ENCODE data around the gene TMEM131L. TPM values are rescaled to one million over a fixed set of nuclear protein-coding genes. Genes with fewer than 3 reads are reported as not detected.

Gene TMEM131L
- total RNA-seq, 1 donor = 143 TPM

DNA sequence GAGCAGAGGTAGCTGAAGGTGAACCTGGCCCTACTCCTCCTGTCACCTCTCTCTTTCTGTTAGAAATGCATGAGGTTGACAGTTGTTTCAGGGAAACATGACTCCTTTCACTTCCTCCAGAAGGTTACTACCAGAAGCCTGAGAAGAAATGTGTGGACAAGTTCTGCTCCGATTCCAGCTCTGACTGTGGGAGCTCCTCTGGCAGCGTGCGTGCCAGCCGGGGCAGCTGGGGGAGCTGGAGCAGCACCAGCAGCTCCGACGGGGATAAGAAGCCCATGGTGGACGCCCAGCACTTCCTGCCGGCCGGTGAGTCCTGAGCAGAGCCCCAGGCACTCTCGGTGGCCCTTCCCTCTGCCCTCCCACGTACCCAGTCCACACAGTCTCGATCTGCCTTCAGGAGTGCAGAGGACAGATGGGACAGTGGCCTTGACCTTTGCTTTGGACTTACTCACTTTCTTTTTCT, 156.6 kb downstream of the TMEM131L start:
- H3K4me3 ChIP-seq (ENCODE audit: low read length) = no peak overlapping the region
- H3K9me3 ChIP-seq (ENCODE audit: low read depth, low read length) = no peaks in the 10 kb centered on the region
- H3K27me3 ChIP-seq (ENCODE audit: insufficient read depth, low read length) = no peaks in the 10 kb centered on the region
- H3K4me1 ChIP-seq (ENCODE audit: insufficient read depth, low read length) = peaks cover 11% of the 10 kb centered on the region

DNA sequence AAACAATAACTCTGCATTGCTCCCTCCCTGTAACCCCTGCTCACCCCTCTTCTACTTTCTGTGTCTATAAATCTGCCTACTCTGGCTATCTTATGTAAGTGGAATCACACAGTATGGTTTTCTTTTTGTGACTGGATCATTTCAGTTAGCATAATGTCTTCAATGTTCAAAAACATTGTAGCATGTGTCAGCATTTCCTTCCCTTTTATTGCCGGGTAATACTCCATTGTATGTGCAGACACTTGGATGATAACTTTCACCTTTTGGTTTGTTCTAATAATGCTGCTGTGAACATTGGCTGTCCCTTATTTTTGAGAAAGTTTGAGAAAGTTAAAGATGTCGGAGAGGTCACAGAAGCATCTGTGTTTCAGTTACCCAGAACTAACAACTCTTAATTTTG, 157.3 kb downstream of the TMEM131L start:
- no peak overlapping the region for H3K4me3 ChIP-seq (ENCODE audit: low read length)
- H3K4me1 ChIP-seq (ENCODE audit: insufficient read depth, low read length) = peaks cover 11% of the 10 kb centered on the region
- no peaks in the 10 kb centered on the region for H3K9me3 ChIP-seq (ENCODE audit: low read depth, low read length)
- H3K27me3 ChIP-seq (ENCODE audit: insufficient read depth, low read length) = no peaks in the 10 kb centered on the region

DNA sequence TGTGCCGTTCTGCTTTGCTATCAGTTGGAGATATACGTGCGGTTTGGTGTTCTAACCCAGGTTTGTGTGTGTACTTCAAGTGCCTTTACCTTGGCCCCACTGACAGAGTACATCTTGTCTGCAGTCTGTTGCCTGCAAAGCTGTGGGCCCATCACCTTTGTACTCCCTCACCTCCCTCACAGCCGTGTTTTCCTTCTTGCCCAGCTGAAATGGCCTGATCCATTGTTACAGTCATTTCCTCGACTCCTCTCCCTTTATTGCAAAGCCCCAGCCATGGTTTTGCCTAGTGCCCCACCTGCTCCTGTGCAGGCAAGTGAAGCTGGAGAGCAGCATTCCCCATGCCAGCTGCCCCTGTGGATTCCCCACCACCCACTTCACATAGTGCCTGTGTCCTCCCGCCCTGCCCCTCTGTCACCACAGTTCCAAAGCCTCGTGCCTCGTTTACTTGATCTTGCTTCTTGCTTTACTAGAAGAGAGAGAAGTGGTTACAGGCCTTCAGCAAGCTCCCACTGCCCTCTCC, 162.7 kb downstream of the TMEM131L start:
- no peaks in the 10 kb centered on the region for H3K27me3 ChIP-seq (ENCODE audit: insufficient read depth, low read length)
- no peaks in the 10 kb centered on the region for H3K4me1 ChIP-seq (ENCODE audit: insufficient read depth, low read length)
- no peak overlapping the region for H3K4me3 ChIP-seq (ENCODE audit: low read length)
- H3K9me3 ChIP-seq (ENCODE audit: low read depth, low read length) = no peaks in the 10 kb centered on the region

DNA sequence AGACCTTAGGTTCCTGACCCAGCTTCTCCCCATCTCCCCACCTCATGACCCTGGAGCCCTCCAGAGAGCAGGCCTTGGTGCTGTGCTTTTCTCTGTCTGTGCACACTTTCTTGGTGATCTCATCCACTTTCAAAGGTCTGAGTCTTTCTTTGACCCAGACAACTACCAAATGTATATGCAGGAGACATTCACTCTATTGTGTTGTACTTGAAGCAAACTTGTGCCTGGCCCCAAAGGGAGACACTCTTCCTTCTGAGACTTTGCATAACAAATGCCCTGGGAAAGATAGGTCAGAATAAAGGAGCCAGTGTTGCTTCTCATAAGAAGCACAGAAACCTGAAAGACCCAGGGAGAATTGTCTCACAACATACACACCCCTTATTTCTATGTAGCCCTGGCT, 163.6 kb downstream of the TMEM131L start:
- Histone ChIP-seq H3K27me3 (ENCODE audit: insufficient read depth, low read length) (no peaks in the 10 kb centered on the region), H3K4me1 (ENCODE audit: insufficient read depth, low read length) (peaks cover 4% of the 10 kb centered on the region), H3K4me3 (ENCODE audit: low read length) (no peak overlapping the region), H3K9me3 (ENCODE audit: low read depth, low read length) (no peaks in the 10 kb centered on the region)

DNA sequence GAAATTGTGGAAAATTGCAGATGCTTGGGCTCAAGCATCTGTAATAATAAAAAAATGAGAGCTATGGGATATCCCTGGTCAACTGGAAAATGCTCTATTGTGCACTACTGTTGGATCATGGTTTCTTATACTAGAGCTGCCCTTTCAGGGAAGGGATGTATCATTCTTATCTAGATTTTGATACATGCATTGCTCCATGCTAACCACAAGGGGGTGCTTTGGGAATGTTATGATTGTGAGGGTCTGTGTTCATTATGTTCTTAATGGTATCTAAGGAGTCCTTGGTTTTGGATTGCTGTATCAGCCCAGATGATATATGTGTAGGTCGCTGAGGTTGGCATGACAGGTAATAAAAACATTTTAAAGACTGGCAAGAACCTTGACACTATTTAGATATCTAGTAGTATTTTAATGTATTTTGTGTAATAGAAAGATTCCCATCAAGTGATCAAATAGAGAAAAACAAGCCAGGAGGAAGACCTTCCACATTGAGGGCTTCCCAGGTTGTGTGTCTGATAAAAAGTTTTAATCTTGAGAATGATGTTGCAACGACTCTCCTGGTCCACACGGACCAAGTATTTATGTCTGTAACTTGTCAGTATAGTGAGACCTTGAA, 168.7 kb downstream of the TMEM131L start:
- H3K27me3 ChIP-seq (ENCODE audit: insufficient read depth, low read length) = no peaks in the 10 kb centered on the region
- H3K4me1 ChIP-seq (ENCODE audit: insufficient read depth, low read length) = peaks cover 19% of the 10 kb centered on the region
- no peak overlapping the region for H3K4me3 ChIP-seq (ENCODE audit: low read length)
- H3K9me3 ChIP-seq (ENCODE audit: low read depth, low read length) = no peaks in the 10 kb centered on the region

DNA sequence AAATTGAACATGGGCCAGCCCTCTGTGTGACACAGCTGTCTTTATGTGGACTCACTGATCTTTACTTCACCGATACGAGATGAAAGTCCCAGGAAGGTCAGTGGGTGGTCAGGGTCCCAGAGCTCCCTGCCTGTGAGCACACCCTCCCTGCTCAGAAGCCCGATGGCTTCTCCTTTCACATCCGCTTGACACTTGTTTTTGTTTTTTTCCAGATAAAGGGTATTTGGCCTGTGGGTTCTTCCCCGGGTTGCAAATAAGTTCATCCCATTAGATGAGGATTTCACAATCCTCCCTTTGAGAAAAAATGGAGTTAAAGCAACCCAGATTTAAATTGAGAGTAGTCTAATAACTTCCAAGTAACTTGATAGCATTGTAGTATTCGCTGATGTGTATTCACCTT, 169.7 kb downstream of the TMEM131L start:
- H3K9me3 ChIP-seq (ENCODE audit: low read depth, low read length) = no peaks in the 10 kb centered on the region
- H3K4me1 ChIP-seq (ENCODE audit: insufficient read depth, low read length) = peaks cover 19% of the 10 kb centered on the region
- no peaks in the 10 kb centered on the region for H3K27me3 ChIP-seq (ENCODE audit: insufficient read depth, low read length)
- H3K4me3 ChIP-seq (ENCODE audit: low read length) = no peak overlapping the region

DNA sequence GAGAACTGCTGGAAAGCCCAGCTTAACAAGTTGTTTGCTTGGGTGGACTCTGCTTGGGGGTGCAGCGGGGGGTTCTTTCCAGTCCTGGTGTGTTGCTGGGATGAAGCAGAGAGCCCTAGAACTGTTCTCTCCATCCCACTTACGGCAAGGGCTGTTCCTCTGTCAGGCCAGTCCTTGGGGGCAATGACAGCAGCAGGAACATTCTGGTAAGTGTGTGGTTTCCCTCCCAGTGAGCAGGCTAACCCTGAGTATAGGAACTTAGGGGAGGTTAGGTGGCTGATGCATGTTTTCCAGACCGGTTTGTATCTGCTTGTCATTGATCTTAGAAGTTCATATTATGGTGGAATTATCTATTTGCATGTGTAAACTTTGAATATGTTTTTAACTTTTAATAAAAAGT, 171.0 kb downstream of the TMEM131L start:
- H3K4me3 ChIP-seq (ENCODE audit: low read length) = no peak overlapping the region
- no peaks in the 10 kb centered on the region for H3K9me3 ChIP-seq (ENCODE audit: low read depth, low read length)
- no peaks in the 10 kb centered on the region for H3K27me3 ChIP-seq (ENCODE audit: insufficient read depth, low read length)
- H3K4me1 ChIP-seq (ENCODE audit: insufficient read depth, low read length) = peaks cover 19% of the 10 kb centered on the region

DNA sequence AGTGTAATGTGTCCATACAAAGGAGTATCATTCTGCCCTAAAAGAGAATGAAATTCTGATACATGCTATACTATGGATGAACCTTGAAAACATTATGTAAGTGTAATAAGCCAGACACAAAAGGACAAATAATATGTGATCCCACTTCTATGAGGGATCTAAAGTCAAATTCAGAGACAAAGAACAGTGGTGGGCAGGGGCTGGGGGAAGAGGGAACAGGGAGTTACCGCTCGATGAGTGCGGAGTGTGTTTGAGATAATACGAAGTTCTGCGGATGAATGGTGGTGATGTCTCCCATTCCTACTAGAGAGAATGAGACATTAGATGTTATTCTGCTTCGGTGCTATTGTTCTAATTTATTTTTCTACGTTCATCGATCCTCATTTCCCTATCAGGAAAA, 171.9 kb downstream of the TMEM131L start:
- Histone ChIP-seq H3K4me3 (ENCODE audit: low read length) (no peak overlapping the region), H3K9me3 (ENCODE audit: low read depth, low read length) (no peaks in the 10 kb centered on the region), H3K4me1 (ENCODE audit: insufficient read depth, low read length) (peaks cover 23% of the 10 kb centered on the region), H3K27me3 (ENCODE audit: insufficient read depth, low read length) (no peaks in the 10 kb centered on the region)

DNA sequence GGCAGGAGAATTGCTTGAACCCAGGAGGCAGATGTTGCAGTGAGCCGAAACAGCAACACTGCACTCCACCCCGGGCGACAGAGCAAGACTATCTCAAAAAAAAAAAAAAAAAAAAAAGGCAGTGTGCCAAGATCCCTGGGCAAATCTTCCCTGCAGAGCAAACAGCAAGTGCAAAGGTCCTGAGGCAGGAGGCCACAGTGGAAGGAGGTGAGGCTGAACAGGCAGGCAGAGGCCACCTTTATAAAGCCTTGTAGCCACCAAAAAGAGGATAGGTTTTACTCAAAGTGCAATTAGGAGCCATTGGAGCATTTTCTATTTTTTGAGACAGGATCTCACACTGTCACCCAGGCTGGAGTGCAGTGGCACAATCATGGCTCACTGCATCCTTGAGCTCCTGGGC, 172.8 kb downstream of the TMEM131L start:
- no peak overlapping the region for H3K4me3 ChIP-seq (ENCODE audit: low read length)
- no peaks in the 10 kb centered on the region for H3K9me3 ChIP-seq (ENCODE audit: low read depth, low read length)
- H3K4me1 ChIP-seq (ENCODE audit: insufficient read depth, low read length) = peaks cover 30% of the 10 kb centered on the region
- H3K27me3 ChIP-seq (ENCODE audit: insufficient read depth, low read length) = no peaks in the 10 kb centered on the region

DNA sequence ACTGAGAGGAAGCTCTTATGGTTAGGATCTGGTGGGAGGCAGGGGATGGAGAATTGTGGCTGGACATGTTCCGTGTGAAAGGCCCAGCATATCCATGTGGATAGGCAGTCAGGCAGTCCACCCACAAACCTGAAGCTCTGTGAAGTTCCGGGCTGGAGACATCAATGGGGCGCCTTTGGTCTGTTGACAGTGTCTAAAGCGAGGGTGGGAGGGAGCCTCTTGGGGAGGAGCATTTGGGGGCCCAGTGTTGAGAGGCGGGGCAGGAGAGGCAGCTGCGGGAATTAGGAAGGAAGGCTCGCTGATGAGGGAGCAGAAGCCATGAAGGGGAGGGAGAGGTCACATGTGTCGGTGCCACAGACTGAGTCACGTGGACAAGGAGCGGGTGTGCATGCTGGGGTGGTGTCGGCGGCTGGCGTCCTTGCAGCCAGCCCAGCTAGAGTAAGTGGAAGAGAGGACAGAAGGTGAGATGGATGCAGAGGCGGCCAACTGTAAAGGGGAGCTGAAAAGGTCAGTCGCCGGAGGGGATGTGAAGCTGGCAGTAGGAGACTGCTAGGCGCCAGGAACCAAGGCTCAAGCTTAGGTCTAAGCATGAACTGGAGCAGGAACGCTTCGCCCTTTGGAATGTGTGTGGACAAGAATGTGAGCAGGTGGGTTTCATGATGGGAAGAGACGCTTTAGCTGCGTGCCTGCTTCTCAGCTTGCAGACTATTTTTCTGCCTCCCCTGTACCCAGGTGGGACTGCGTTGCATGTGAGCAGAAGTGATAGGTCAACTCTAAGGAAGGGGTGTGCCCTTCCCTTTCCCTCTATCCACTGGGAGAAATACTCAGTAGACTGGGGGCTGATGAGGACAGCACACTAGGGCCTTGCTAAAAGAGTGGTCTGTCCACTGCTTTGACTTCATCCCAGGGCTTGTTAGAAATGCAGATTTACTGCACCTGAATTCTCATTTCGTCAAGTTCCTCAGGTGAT, 174.0 kb downstream of the TMEM131L start:
- H3K4me3 ChIP-seq (ENCODE audit: low read length) = no peak overlapping the region
- peaks cover 32% of the 10 kb centered on the region for H3K4me1 ChIP-seq (ENCODE audit: insufficient read depth, low read length)
- no peaks in the 10 kb centered on the region for H3K27me3 ChIP-seq (ENCODE audit: insufficient read depth, low read length)
- H3K9me3 ChIP-seq (ENCODE audit: low read depth, low read length) = no peaks in the 10 kb centered on the region

DNA sequence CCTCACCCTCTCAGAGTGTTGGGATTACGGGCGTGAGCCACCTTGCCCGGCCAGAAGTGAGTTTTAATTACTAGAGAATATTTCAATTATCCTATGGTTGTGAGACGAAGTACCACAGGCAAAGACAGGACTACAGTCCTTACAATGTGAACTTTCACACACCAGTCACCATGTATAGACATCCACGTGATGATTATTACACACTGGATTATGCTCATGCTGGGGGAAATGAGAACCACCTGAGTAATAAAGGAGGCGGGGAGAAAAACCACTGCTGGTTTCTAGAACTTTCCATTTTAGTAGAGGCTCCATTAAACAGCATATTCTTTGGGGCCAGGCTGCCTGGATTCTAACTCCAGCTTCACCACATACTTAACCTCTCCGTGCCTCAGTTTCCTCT, 175.4 kb downstream of the TMEM131L start:
- Histone ChIP-seq H3K4me3 (ENCODE audit: low read length) (no peak overlapping the region), H3K4me1 (ENCODE audit: insufficient read depth, low read length) (peaks cover 21% of the 10 kb centered on the region), H3K27me3 (ENCODE audit: insufficient read depth, low read length) (no peaks in the 10 kb centered on the region), H3K9me3 (ENCODE audit: low read depth, low read length) (no peaks in the 10 kb centered on the region)

DNA sequence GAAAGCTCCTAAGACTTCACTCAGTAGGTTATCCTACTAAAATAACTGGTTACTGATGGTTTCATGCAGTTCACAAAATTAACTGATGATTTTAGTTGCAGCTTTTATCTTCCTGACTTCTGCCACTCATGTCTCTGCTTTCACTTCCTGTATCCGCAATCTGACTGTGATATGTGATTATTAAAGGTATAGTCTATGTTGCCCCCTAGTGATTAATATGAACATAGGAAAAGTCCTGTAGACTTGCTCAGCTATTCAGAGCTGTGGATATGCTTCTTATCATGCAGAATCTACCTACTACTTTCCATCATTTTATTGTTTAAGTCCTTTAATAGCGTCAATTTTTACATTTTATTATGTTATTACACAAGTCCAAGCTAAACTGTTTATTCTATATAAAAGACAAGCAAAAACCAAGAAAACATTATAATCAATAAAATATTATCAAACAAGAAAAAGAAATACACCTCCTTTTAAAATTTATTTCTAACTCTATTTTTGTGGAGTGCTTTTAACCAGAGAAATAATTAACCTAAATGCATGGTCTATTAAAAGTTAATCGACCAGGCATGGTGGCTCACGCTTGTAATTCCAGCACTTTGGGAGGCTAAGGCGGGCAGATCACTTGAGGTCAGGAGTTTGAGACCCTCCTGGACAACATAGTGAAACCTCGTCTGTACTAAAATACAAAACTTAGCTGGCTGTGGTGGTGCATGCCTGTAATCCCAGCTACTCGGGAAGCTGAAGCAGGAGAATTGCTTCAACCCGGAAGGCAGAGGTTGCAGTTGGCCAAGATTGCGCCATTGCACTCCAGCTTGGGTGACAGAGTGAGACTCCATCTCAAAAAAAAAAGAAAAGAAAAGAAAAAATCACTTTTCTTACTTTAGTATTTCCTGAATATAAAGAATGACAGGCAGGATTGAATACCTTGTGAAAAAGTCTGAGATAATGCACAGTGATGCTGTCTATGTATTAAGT, 177.5 kb downstream of the TMEM131L start:
- Histone ChIP-seq H3K9me3 (ENCODE audit: low read depth, low read length) (no peaks in the 10 kb centered on the region), H3K27me3 (ENCODE audit: insufficient read depth, low read length) (no peaks in the 10 kb centered on the region), H3K4me3 (ENCODE audit: low read length) (no peak overlapping the region), H3K4me1 (ENCODE audit: insufficient read depth, low read length) (peaks cover 42% of the 10 kb centered on the region)

DNA sequence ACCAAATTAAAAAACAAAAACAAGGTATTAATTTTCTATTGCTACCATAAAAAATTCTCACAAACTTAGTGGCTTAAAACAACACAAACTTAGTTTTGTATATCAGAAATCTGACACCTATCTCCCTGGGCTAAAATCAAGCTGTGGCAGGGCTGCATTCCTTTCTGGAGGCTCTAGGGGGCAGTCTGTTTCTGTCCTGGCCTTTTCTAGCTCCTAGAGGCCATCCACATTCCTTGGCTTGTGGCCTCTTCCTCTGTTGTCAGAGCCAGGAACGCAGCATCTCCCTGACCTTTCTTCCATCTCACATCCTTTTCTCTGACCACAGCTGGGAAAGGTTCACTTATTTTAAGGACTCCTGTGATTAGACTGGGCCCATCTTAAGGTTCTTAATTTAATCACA, 179.0 kb downstream of the TMEM131L start:
- no peak overlapping the region for H3K4me3 ChIP-seq (ENCODE audit: low read length)
- peaks cover 52% of the 10 kb centered on the region for H3K4me1 ChIP-seq (ENCODE audit: insufficient read depth, low read length)
- H3K9me3 ChIP-seq (ENCODE audit: low read depth, low read length) = no peaks in the 10 kb centered on the region
- H3K27me3 ChIP-seq (ENCODE audit: insufficient read depth, low read length) = no peaks in the 10 kb centered on the region

DNA sequence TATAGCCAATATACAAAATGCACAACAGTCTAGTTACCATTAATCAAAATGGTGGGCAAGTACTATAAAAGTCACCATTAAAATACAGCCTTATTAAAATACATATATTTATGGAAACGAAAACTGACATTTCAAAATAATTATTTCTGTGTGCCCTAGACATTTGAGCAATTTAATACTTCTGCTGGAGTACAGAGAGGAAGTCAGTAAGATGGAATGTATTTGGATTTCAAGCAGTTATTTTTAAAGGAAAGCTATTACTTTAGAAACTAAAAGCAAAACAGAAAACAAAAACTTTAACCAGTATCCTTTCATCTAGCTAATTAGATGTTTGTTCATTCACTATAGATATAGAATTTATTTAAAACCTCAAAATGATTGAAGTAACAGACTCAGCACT, 180.1 kb downstream of the TMEM131L start:
- peaks cover 63% of the 10 kb centered on the region for H3K4me1 ChIP-seq (ENCODE audit: insufficient read depth, low read length)
- H3K9me3 ChIP-seq (ENCODE audit: low read depth, low read length) = no peaks in the 10 kb centered on the region
- no peaks in the 10 kb centered on the region for H3K27me3 ChIP-seq (ENCODE audit: insufficient read depth, low read length)
- no peak overlapping the region for H3K4me3 ChIP-seq (ENCODE audit: low read length)
